IMR-90 (cell line): ENCODE results near the gene CORO1A. TPM values are rescaled to one million over a fixed set of nuclear protein-coding genes. Genes with fewer than 3 reads are reported as not detected.

ENCODE experiments used
- ATAC-seq: fragments of 200-7000 bp; cut with Tn5 transposase; 2 replicates; pipeline ENCODE4 v1.9.1; 2020; ENCODE audit warnings: low read depth, mild to moderate bottlenecking, moderate library complexity
- BruUV-seq: library from RNA; stranded (reverse); fragments of 400-500 nt; replicated peaks from 2 replicates; lab custom pipeline; 2021; lab: Mats Ljungman, UMichigan
- CTCF ChIA-PET: fragments of 300-600 bp; formaldehyde crosslinking; extraction: SDS; loops from one replicate; lab custom pipeline; 2021; ENCODE audit warnings: antibody characterized with exemption; lab: Yijun Ruan, JAX
- POLR2A ChIA-PET: fragments of 300-600 bp; sonication (Branson Sonifier 250); formaldehyde crosslinking; loops from one replicate; lab custom pipeline; 2022; ENCODE audit warnings: antibody characterized with exemption; ENCODE audit not compliant: unreplicated experiment; lab: Charles Lee
- DNase-seq: peaks from one replicate; pipeline ENCODE4 v3.0.0; 2013
- H2AFZ ChIP-seq: replicated peaks from 2 replicates; pipeline ENCODE3; 2013; ENCODE audit warnings: low read length, mild to moderate bottlenecking; ENCODE audit not compliant: poor library complexity
- H2AK5ac ChIP-seq: 2 replicates; pipeline ENCODE4 v1.6.1; 2013; ENCODE audit warnings: low read depth, low read length, inconsistent platforms
- H2AK9ac ChIP-seq: replicated peaks from 2 replicates; pipeline ENCODE3; 2013; ENCODE audit warnings: mild to moderate bottlenecking, low read depth, low read length, moderate library complexity; ENCODE audit not compliant: poor library complexity
- H2BK120ac ChIP-seq: 2 replicates; pipeline ENCODE4 v1.6.1; 2013; ENCODE audit warnings: low read depth, low read length, inconsistent platforms
- H2BK15ac ChIP-seq: 3 replicates; pipeline ENCODE4 v1.6.1; 2013; ENCODE audit warnings: low read depth, low read length, inconsistent platforms
- H2BK20ac ChIP-seq: 2 replicates; pipeline ENCODE4 v1.6.1; 2013; ENCODE audit warnings: low read depth, mild to moderate bottlenecking, inconsistent platforms, low read length, moderate library complexity
- H2BK5ac ChIP-seq: 2 replicates; pipeline ENCODE4 v1.6.1; 2013; ENCODE audit warnings: mild to moderate bottlenecking, low read depth, low read length, inconsistent platforms; ENCODE audit not compliant: poor library complexity, severe bottlenecking
- H3K14ac ChIP-seq: replicated peaks from 2 replicates; pipeline ENCODE4 v1.6.1; 2013; ENCODE audit warnings: low read depth, low read length, inconsistent platforms
- H3K18ac ChIP-seq: 2 replicates; pipeline ENCODE4 v1.6.1; 2013; ENCODE audit warnings: low read depth, low read length, control low read depth
- H3K23ac ChIP-seq: 2 replicates; pipeline ENCODE4 v1.6.1; 2013; ENCODE audit warnings: low read depth, low read length, inconsistent platforms
- H3K27ac ChIP-seq: 2 replicates; pipeline ENCODE4 v1.5.1; 2013; ENCODE audit warnings: mild to moderate bottlenecking, control low read depth, low read length; ENCODE audit not compliant: insufficient read depth
- H3K27me3 ChIP-seq: 2 replicates; pipeline ENCODE4 v1.6.1; 2013; ENCODE audit warnings: low read length; ENCODE audit not compliant: control insufficient read depth, insufficient read depth
- H3K36me3 ChIP-seq: 2 replicates; pipeline ENCODE4 v1.6.1; 2013; ENCODE audit warnings: low read length, mixed read lengths; ENCODE audit not compliant: control insufficient read depth, insufficient read depth
- H3K4ac ChIP-seq: 2 replicates; pipeline ENCODE4 v1.6.1; 2013; ENCODE audit warnings: low read depth, low read length, inconsistent platforms
- H3K4me1 ChIP-seq: 2 replicates; pipeline ENCODE4 v1.6.1; 2013; ENCODE audit warnings: low read length, mixed read lengths; ENCODE audit not compliant: control insufficient read depth, insufficient read depth
- H3K4me2 ChIP-seq: 2 replicates; pipeline ENCODE4 v1.6.1; 2013; ENCODE audit warnings: low read depth, mild to moderate bottlenecking, control low read depth, low read length, moderate library complexity
- H3K4me3 ChIP-seq: 2 replicates; pipeline ENCODE4 v1.5.1; 2013; ENCODE audit warnings: low read depth, mild to moderate bottlenecking, control low read depth, low read length, moderate library complexity; ENCODE audit not compliant: insufficient read depth
- H3K56ac ChIP-seq: 2 replicates; pipeline ENCODE4 v1.6.1; 2013; ENCODE audit warnings: low read length, inconsistent platforms; ENCODE audit not compliant: insufficient read depth; ENCODE audit errors: extremely low read depth
- H3K79me1 ChIP-seq, 2 experiments: 2 replicates each; pipeline ENCODE4 v1.6.1; 2013; ENCODE audit warnings: low read length in 2 of 2, inconsistent platforms in 1 of 2, low read depth in 1 of 2
- H3K9ac ChIP-seq: 2 replicates; pipeline ENCODE4 v1.6.1; 2013; ENCODE audit warnings: low read depth, low read length, control low read depth
- H3K9me1 ChIP-seq: 2 replicates; pipeline ENCODE4 v1.6.1; 2013; ENCODE audit warnings: low read length, inconsistent platforms; ENCODE audit not compliant: insufficient read depth
- H3K9me3 ChIP-seq: 2 replicates; pipeline ENCODE4 v1.6.1; 2013; ENCODE audit warnings: low read length; ENCODE audit not compliant: control insufficient read depth, insufficient read depth
- H4K20me1 ChIP-seq: 2 replicates; pipeline ENCODE4 v1.6.1; 2013; ENCODE audit warnings: low read length, inconsistent platforms; ENCODE audit not compliant: insufficient read depth
- H4K5ac ChIP-seq: 2 replicates; pipeline ENCODE4 v1.6.1; 2013; ENCODE audit warnings: mild to moderate bottlenecking, low read depth, low read length, control low read depth
- H4K8ac ChIP-seq, 2 experiments: 2 replicates each; pipeline ENCODE4 v1.6.1; 2013; ENCODE audit warnings: low read depth in 2 of 2, low read length in 2 of 2, control low read depth in 1 of 2, inconsistent platforms in 1 of 2
- H4K91ac ChIP-seq: 2 replicates; pipeline ENCODE4 v1.6.1; 2013; ENCODE audit warnings: low read depth, low read length, inconsistent platforms; ENCODE audit not compliant: insufficient read depth
- CEBPB ChIP-seq: IDR thresholded peaks from 2 replicates; pipeline ENCODE4 v1.6.1; 2012; ENCODE audit warnings: low read depth, low read length, improper control_type of control experiment
- CHD1 ChIP-seq: IDR thresholded peaks from 2 replicates; pipeline ENCODE4 v1.6.1; 2012; ENCODE audit warnings: low read depth, low read length, improper control_type of control experiment
- ELK1 ChIP-seq: fragments of 150-350 bp; IDR thresholded peaks from 2 replicates; pipeline ENCODE4 v1.6.1; 2016; ENCODE audit warnings: low read depth, mild to moderate bottlenecking, low read length, moderate library complexity, borderline replicate concordance
- FOS ChIP-seq: fragments of 150-350 bp; IDR thresholded peaks from 2 replicates; pipeline ENCODE4 v1.6.1; 2016; ENCODE audit warnings: low read depth, low read length
- MAZ ChIP-seq: IDR thresholded peaks from 2 replicates; pipeline ENCODE4 v1.6.1; 2012; ENCODE audit warnings: low read depth, mild to moderate bottlenecking, low read length, improper control_type of control experiment, moderate library complexity, borderline replicate concordance
- MXI1 ChIP-seq: IDR thresholded peaks from 2 replicates; pipeline ENCODE4 v1.6.1; 2012; ENCODE audit warnings: low read depth, mild to moderate bottlenecking, low read length, moderate library complexity, borderline replicate concordance
- POLR2A ChIP-seq: IDR thresholded peaks from 2 replicates; pipeline ENCODE4 v1.6.1; 2012; ENCODE audit warnings: mild to moderate bottlenecking, low read depth, low read length
- RAD21 ChIP-seq: IDR thresholded peaks from 2 replicates; pipeline ENCODE4 v1.6.1; 2012; ENCODE audit warnings: low read length, improper control_type of control experiment
- RCOR1 ChIP-seq: IDR thresholded peaks from 2 replicates; pipeline ENCODE4 v1.6.1; 2012; ENCODE audit warnings: mild to moderate bottlenecking, low read length, improper control_type of control experiment; ENCODE audit not compliant: insufficient replicate concordance
- SMC3 ChIP-seq: fragments of 150-350 bp; IDR thresholded peaks from 2 replicates; pipeline ENCODE4 v1.6.1; 2016; ENCODE audit warnings: low read depth, mild to moderate bottlenecking, antibody characterized with exemption, low read length, moderate library complexity
- USF2 ChIP-seq: fragments of 150-350 bp; IDR thresholded peaks from 2 replicates; pipeline ENCODE4 v1.6.1; 2017; ENCODE audit warnings: mild to moderate bottlenecking, antibody characterized with exemption, low read length, low read depth
- WGBS, 2 experiments: methylation state at CpG; one replicate each; pipeline versions ENCODE4 v1.1.5 to v1.1.7; 2013; ENCODE audit warnings: missing lambda C conversion rate in 2 of 2; ENCODE audit not compliant: insufficient read length in 1 of 2; ENCODE audit errors: extremely low coverage in 2 of 2; 5-methylcytosine and 5-hydroxymethylcytosine counted together
- dilution Hi-C: fragments of 300-500 bp; cut with HindIII; formaldehyde crosslinking; loops from one replicate; pipeline ENCODE4 v1.14.3; 2018; ENCODE audit warnings: low sequenced_read_pairs; ENCODE audit not compliant: unreplicated experiment
- in situ Hi-C: fragments of 300-500 bp; cut with MboI; formaldehyde crosslinking; loops from 3 replicates; pipeline ENCODE4 v1.14.3; 2019; ENCODE audit warnings: low sequenced_read_pairs, inconsistent platforms, mixed read lengths
- intact Hi-C: fragments of 100-400 bp; cut with micrococcal nuclease; formaldehyde crosslinking; loops from 2 replicates; pipeline ENCODE4 v1.10.0; 2022
- polyA plus RNA-seq, 3 experiments: library from polyadenylated mRNA; depleted of rRNA; stranded (reverse); fragments of >200 nt; gene quantifications; 2 replicates each; pipeline ENCODE4 v1.2.3, GENCODE V29; 2012; ENCODE audit warnings: low replicate concordance in 1 of 3
- total RNA-seq: library from RNA; depleted of rRNA; stranded (reverse); fragments of >200 nt; gene quantifications from 2 replicates; pipeline ENCODE4 v1.2.3, GENCODE V29; 2012

CORO1A gene
- total and polyA plus RNA-seq, 2 of the 4 experiments (the other 2 are of a cell fraction): 7.2 to 13.2 TPM

GRCh38 chr16:30139583-30140481, 43.6 kb upstream of the CORO1A start:
- H3K36me3 ChIP-seq: no peaks in the 10 kb centered on the region
- H2BK20ac ChIP-seq: no peak overlapping the region
- no peaks in the 10 kb centered on the region for H3K9me1 ChIP-seq
- CTCF ChIA-PET: no interaction called here
- POLR2A ChIA-PET: no interaction called here
- intact Hi-C loops: no loop called here
- no peak overlapping the region for H2BK5ac ChIP-seq
- H2AK9ac ChIP-seq: no peak overlapping the region
- no peak overlapping the region for H3K23ac ChIP-seq
- no peaks in the 10 kb centered on the region for H3K79me1 ChIP-seq
- H4K91ac ChIP-seq: no peak overlapping the region
- H2BK15ac ChIP-seq: no peak overlapping the region
- dilution Hi-C loops: no loop called here
- H3K9ac ChIP-seq: no peak overlapping the region
- no peaks in the 10 kb centered on the region for H3K9me3 ChIP-seq
- no peak overlapping the region for H4K8ac ChIP-seq
- no peaks in the 10 kb centered on the region for H3K4me1 ChIP-seq
- no peak overlapping the region for H2AK5ac ChIP-seq
- WGBS, 2 experiments: 74% methylated on average over 8 of the region's 13 CpGs; no CpG with 5 or more reads in 1 of the 2 experiments
- no peak for TF ChIP-seq RCOR1
- TF ChIP-seq RAD21: no peak
- TF ChIP-seq CEBPB: no peak
- no peak for TF ChIP-seq SMC3
- no peak for TF ChIP-seq FOS
- TF ChIP-seq ELK1: no peak
- no peak for TF ChIP-seq CHD1
- TF ChIP-seq POLR2A: no peak
- no peak for TF ChIP-seq USF2
- TF ChIP-seq MXI1: no peak
- no peak for TF ChIP-seq MAZ
- no peak overlapping the region for H3K27ac ChIP-seq
- no peak overlapping the region for H3K14ac ChIP-seq
- ATAC-seq (no peak), DNase-seq (no peak)
- H4K20me1 ChIP-seq: no peaks in the 10 kb centered on the region
- H4K5ac ChIP-seq: no peak overlapping the region
- no peak overlapping the region for H2BK120ac ChIP-seq
- H3K4me3 ChIP-seq: no peak overlapping the region
- no peak overlapping the region for H3K4me2 ChIP-seq
- H3K18ac ChIP-seq: no peak overlapping the region
- no TSS peak for BruUV-seq
- H3K56ac ChIP-seq: no peak overlapping the region
- H3K27me3 ChIP-seq: peaks cover 4% of the 10 kb centered on the region
- H3K4ac ChIP-seq: no peak overlapping the region
- H2AFZ ChIP-seq: no peak overlapping the region
- in situ Hi-C loops: no loop called here
